ENCODE measurements around the gene ZDHHC1. TPM values are rescaled to one million over a fixed set of nuclear protein-coding genes. Genes with fewer than 3 reads are reported as not detected.
A peak's percentile ranks its signal among the peaks of the same experiment; 100 is the strongest.

Gene ZDHHC1
- total RNA-seq, 1 donor from 2014 or later, result 4.6 TPM

GRCh38 chr16:67429799-67430503, 13.7 kb upstream of the ZDHHC1 start:
- Mint-ChIP-seq H3K4me3 (ENCODE audit: unreplicated experiment) (peak overlapping the region; percentile 76), H3K27ac (ENCODE audit: unreplicated experiment) (no peak overlapping the region), H3K36me3 (ENCODE audit: unreplicated experiment) (no peaks in the 10 kb centered on the region), H3K27me3 (ENCODE audit: unreplicated experiment) (peaks cover 20% of the 10 kb centered on the region), H3K9me3 (ENCODE audit: unreplicated experiment) (peaks cover 13% of the 10 kb centered on the region), H3K4me1 (ENCODE audit: low read depth, unreplicated experiment) (peaks cover 21% of the 10 kb centered on the region)
- no peak for DNase-seq
- no peak for TF ChIP-seq CTCF (IDR thresholded peaks at IDR 0.05; ENCODE audit: partially characterized antibody, unreplicated experiment)

- Mint-ChIP-seq H3K36me3 (ENCODE audit: unreplicated experiment) (no peaks in the 10 kb centered on the region), H3K4me3 (ENCODE audit: unreplicated experiment) (peak overlapping the region; percentile 46), H3K4me1 (ENCODE audit: low read depth, unreplicated experiment) (peaks cover 29% of the 10 kb centered on the region), H3K9me3 (ENCODE audit: unreplicated experiment) (peaks cover 13% of the 10 kb centered on the region), H3K27me3 (ENCODE audit: unreplicated experiment) (peaks cover 19% of the 10 kb centered on the region), H3K27ac (ENCODE audit: unreplicated experiment) (no peak overlapping the region)
- DNase-seq, result no peak
- no peak for TF ChIP-seq CTCF (IDR thresholded peaks at IDR 0.05; ENCODE audit: partially characterized antibody, unreplicated experiment)
Measured at GRCh38 chr16:67429053-67429798, 12.9 kb upstream of the ZDHHC1 start.

GRCh38 chr16:67428146-67428731, 12.0 kb upstream of the ZDHHC1 start:
- Mint-ChIP-seq H3K4me1 (ENCODE audit: low read depth, unreplicated experiment) (peaks cover 37% of the 10 kb centered on the region), H3K27ac (ENCODE audit: unreplicated experiment) (no peak overlapping the region), H3K27me3 (ENCODE audit: unreplicated experiment) (peaks cover 17% of the 10 kb centered on the region), H3K9me3 (ENCODE audit: unreplicated experiment) (peaks cover 13% of the 10 kb centered on the region), H3K4me3 (ENCODE audit: unreplicated experiment) (no peak overlapping the region), H3K36me3 (ENCODE audit: unreplicated experiment) (no peaks in the 10 kb centered on the region)
- TF ChIP-seq CTCF (IDR thresholded peaks at IDR 0.05; ENCODE audit: partially characterized antibody, unreplicated experiment), result peak; percentile 69
- DNase-seq, result peak; percentile 85

DNA sequence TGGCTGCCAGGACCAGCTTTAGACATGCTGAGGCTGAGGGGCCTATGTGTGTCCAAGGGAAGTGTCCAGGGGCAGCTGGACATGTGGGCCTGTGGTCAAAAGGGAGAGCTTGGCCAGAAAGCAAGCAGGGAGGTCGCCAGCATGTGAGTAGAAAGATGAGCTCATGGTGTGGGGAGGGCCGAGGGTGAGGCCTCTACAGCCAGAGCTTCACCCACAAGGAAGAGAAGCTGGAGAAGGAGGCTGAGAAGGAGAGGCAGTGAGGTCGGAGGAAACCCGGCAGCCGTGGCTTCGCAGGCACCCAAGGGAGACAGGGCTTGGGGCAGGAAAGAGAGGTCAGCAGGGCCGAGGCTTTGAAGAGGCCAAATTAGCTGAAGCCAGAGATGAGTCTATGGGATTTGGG, 10.7 kb upstream of the ZDHHC1 start:
- no peak overlapping the region for H3K4me3 Mint-ChIP-seq (ENCODE audit: unreplicated experiment)
- H3K9me3 Mint-ChIP-seq (ENCODE audit: unreplicated experiment), result peaks cover 11% of the 10 kb centered on the region
- H3K4me1 Mint-ChIP-seq (ENCODE audit: low read depth, unreplicated experiment), result peaks cover 37% of the 10 kb centered on the region
- DNase-seq, result no peak
- peaks cover 18% of the 10 kb centered on the region for H3K27me3 Mint-ChIP-seq (ENCODE audit: unreplicated experiment)
- H3K27ac Mint-ChIP-seq (ENCODE audit: unreplicated experiment), result no peak overlapping the region
- TF ChIP-seq CTCF (IDR thresholded peaks at IDR 0.05; ENCODE audit: partially characterized antibody, unreplicated experiment), result no peak
- H3K36me3 Mint-ChIP-seq (ENCODE audit: unreplicated experiment), result no peaks in the 10 kb centered on the region
